HepG2 (cell line): ENCODE measurements around the gene ZNF282. TPM values are rescaled to one million over a fixed set of nuclear protein-coding genes. Genes with fewer than 3 reads are reported as not detected.
A peak's percentile ranks its signal among the peaks of the same experiment; 100 is the strongest.

ENCODE experiments used
- ASH2L ChIP-seq: fragments of 300-600, 200-600 bp; sonication (generic); IDR thresholded peaks from 2 replicates; pipeline ENCODE4 v1.7.0; 2017; ENCODE audit warnings: low read depth, mild to moderate bottlenecking, moderate library complexity, mixed read lengths, low read length; ENCODE audit not compliant: insufficient read length
- CC2D1A ChIP-seq: sonication (generic); formaldehyde crosslinking; IDR thresholded peaks from 2 replicates; pipeline ENCODE4 v1.8.1; 2023; ENCODE audit warnings: mild to moderate bottlenecking, missing genetic modification reagents
- FIP1L1 ChIP-seq: fragments of 200-400 bp; formaldehyde crosslinking; IDR thresholded peaks from 2 replicates; pipeline ENCODE4 v1.6.1; 2018; ENCODE audit warnings: low read depth, mild to moderate bottlenecking, low read length, moderate library complexity, borderline replicate concordance; ENCODE audit not compliant: insufficient read depth
- FOXK1 ChIP-seq: sonication (generic); formaldehyde crosslinking; IDR thresholded peaks from 2 replicates; pipeline ENCODE4 v1.4.0; 2020; ENCODE audit warnings: low read depth, missing genetic modification reagents, borderline replicate concordance
- GPN1 ChIP-seq: sonication (generic); formaldehyde crosslinking; IDR thresholded peaks from 2 replicates; pipeline ENCODE4 v1.5.1; 2020; ENCODE audit warnings: missing genetic modification reagents, borderline replicate concordance
- HNRNPL ChIP-seq: fragments of 200-400 bp; formaldehyde crosslinking; IDR thresholded peaks from 2 replicates; pipeline ENCODE4 v1.6.1; 2017; ENCODE audit warnings: mild to moderate bottlenecking, low read depth, low read length
- HOXA3 ChIP-seq: sonication (generic); formaldehyde crosslinking; IDR thresholded peaks from 2 replicates; pipeline ENCODE4 v1.5.0; 2020; ENCODE audit warnings: missing genetic modification reagents
- KLF15 ChIP-seq: sonication (generic); formaldehyde crosslinking; IDR thresholded peaks from 2 replicates; pipeline ENCODE4 v1.8.1; 2023; ENCODE audit warnings: borderline replicate concordance, mild to moderate bottlenecking, inconsistent platforms, missing genetic modification reagents, mixed read lengths
- MIER3 ChIP-seq: IDR thresholded peaks from 2 replicates; pipeline ENCODE4 v1.6.1; 2016; ENCODE audit warnings: missing compliant biosample characterization, borderline replicate concordance
- NFYC ChIP-seq: IDR thresholded peaks from 2 replicates; pipeline ENCODE4 v1.6.1; 2016; ENCODE audit warnings: missing genetic modification reagents, missing compliant biosample characterization
- PITX1 ChIP-seq: sonication (generic); formaldehyde crosslinking; IDR thresholded peaks from 2 replicates; pipeline ENCODE4 v1.5.1; 2020; ENCODE audit warnings: mild to moderate bottlenecking, missing genetic modification reagents
- SIN3A ChIP-seq: IDR thresholded peaks from 2 replicates; pipeline ENCODE4 v1.6.1; 2011; ENCODE audit warnings: low read depth, mild to moderate bottlenecking, control low read depth, low read length, borderline replicate concordance
- TCF7 ChIP-seq: sonication (generic); IDR thresholded peaks from 2 replicates; pipeline ENCODE4 v1.6.1; 2016; ENCODE audit warnings: antibody characterized with exemption, low read depth
- ZFP62 ChIP-seq: sonication (generic); formaldehyde crosslinking; IDR thresholded peaks from 2 replicates; pipeline ENCODE4 v1.4.0; 2020; ENCODE audit warnings: missing genetic modification reagents
- ZNF224 ChIP-seq: sonication (generic); formaldehyde crosslinking; IDR thresholded peaks from 2 replicates; pipeline ENCODE4 v1.5.0; 2020; ENCODE audit warnings: mild to moderate bottlenecking, missing genetic modification reagents
- ZNF382 ChIP-seq: sonication (generic); formaldehyde crosslinking; IDR thresholded peaks from 2 replicates; pipeline ENCODE4 v1.5.0; 2020; ENCODE audit warnings: missing genetic modification reagents, mild to moderate bottlenecking, borderline replicate concordance
- ZNF549 ChIP-seq: sonication (generic); formaldehyde crosslinking; IDR thresholded peaks from 2 replicates; pipeline ENCODE4 v1.5.0; 2020; ENCODE audit warnings: missing genetic modification reagents
- ZNF615 ChIP-seq: sonication (generic); formaldehyde crosslinking; IDR thresholded peaks from 2 replicates; pipeline ENCODE4 v1.5.0; 2020; ENCODE audit warnings: mild to moderate bottlenecking, missing genetic modification reagents, borderline replicate concordance
- ZNF816 ChIP-seq: sonication (generic); formaldehyde crosslinking; IDR thresholded peaks from 2 replicates; pipeline ENCODE4 v1.8.0; 2022; ENCODE audit warnings: missing genetic modification reagents, mild to moderate bottlenecking, borderline replicate concordance
- polyA plus RNA-seq, 8 experiments: library from polyadenylated mRNA; depleted of rRNA in 3 of 8; stranded (reverse) in 7 of 8; unstranded in 1 of 8; fragments of >200 nt; fragmentation: Illumina TruSeq in 4 of 8; extraction: Trizol in 4 of 8; gene quantifications; 2 replicates each; pipeline versions ENCODE4 v1.2.1 to v1.2.3, GENCODE V29; 2011 to 2016; ENCODE audit warnings: low read depth in 4 of 8, missing spikeins in 1 of 8, mixed read lengths in 1 of 8; ENCODE audit not compliant: insufficient read depth in 1 of 8
- total RNA-seq, 5 experiments: library from RNA; depleted of rRNA; stranded (reverse); fragments of >200 nt; fragmentation: Illumina TruSeq; extraction: Trizol; gene quantifications; 2 replicates each; pipeline ENCODE4 v1.2.3, GENCODE V29; 2016; ENCODE audit warnings: low read depth in 1 of 5
- TF ChIP-seq, protein P1 (sequence below): sonication (generic); formaldehyde crosslinking; conservative IDR thresholded peaks from 2 replicates; pipeline ENCODE4 v1.4.0; 2020; ENCODE audit warnings: missing genetic modification reagents
- TF ChIP-seq, protein P2 (sequence below): sonication (generic); formaldehyde crosslinking; IDR thresholded peaks from 2 replicates; pipeline ENCODE4 v1.5.1; 2020; ENCODE audit warnings: mild to moderate bottlenecking, missing genetic modification reagents, borderline replicate concordance
- TF ChIP-seq, protein P3 (sequence below): sonication (generic); formaldehyde crosslinking; IDR thresholded peaks from 2 replicates; pipeline ENCODE4 v1.5.1; 2020; ENCODE audit warnings: missing genetic modification reagents, mild to moderate bottlenecking, borderline replicate concordance
- TF ChIP-seq, protein P4 (sequence below): IDR thresholded peaks from 2 replicates; pipeline ENCODE4 v1.6.1; 2016

Gene ZNF282
- total and polyA plus RNA-seq, 2 of the 13 experiments (the other 11 are each of a cell fraction or from before 2014, with no cell fraction given) = 9.1 to 20.9 TPM

DNA sequence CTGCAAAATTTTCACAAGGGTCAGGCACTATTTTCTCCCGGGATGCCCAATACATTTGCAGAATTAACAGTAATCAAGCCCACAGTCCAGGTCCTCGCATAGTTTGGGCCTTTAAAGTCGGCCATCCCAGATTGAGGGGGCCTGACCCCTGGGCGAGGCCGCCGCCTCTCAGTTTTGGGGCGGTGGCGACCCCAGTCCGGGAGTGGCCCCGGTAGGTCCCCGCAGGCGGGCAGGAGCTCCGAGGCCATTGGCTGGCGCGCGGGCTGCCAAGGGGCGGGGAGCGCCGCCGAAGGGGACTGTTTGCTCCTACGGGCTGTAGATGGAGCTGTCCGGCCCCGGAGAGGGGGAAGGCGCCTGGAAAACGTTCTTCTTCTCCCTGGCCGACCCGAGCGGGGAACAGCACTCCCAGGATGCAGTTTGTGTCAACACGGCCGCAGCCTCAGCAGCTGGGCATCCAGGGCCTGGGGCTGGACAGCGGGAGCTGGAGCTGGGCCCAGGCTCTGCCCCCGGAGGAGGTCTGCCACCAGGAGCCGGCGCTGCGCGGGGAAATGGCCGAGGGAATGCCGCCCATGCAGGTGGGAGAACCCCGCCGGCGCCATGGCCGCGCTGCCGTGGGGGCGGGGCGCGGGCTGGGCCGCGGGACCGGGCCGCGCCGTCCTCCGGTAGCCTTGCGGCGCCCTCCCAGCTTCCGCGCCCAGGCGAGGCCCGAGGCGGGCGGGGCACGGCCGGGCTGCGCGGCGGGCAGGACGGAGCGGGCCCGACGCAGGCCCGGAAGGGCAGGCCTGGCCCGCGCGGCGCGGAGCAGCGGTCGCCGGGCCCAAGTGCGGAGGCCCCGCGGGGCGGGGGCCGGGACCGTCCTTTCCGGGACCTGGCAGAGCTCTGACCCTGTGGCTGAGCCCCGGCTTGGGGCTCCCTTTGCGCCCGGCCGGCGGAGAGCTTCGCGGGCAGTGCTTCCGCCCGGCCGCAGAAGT, at the start of gene ZNF282 (continued):
- TF ChIP-seq, protein P1, sequence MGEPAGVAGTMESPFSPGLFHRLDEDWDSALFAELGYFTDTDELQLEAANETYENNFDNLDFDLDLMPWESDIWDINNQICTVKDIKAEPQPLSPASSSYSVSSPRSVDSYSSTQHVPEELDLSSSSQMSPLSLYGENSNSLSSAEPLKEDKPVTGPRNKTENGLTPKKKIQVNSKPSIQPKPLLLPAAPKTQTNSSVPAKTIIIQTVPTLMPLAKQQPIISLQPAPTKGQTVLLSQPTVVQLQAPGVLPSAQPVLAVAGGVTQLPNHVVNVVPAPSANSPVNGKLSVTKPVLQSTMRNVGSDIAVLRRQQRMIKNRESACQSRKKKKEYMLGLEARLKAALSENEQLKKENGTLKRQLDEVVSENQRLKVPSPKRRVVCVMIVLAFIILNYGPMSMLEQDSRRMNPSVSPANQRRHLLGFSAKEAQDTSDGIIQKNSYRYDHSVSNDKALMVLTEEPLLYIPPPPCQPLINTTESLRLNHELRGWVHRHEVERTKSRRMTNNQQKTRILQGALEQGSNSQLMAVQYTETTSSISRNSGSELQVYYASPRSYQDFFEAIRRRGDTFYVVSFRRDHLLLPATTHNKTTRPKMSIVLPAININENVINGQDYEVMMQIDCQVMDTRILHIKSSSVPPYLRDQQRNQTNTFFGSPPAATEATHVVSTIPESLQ (CRISPR knock-in tag) = no peak
- TF ChIP-seq NFYC (CRISPR knock-in tag) = peak; percentile 64
- TF ChIP-seq SIN3A = peak; percentile 44; the same call in 1 of the 2 replicates
- TF ChIP-seq ZNF816 (CRISPR knock-in tag) = peak; percentile 89; the same call in 1 of the 2 replicates
- no peak for TF ChIP-seq FIP1L1
- no peak for TF ChIP-seq ZNF382 (CRISPR knock-in tag)
- TF ChIP-seq CC2D1A (CRISPR knock-in tag) = no peak
- TF ChIP-seq FOXK1 (CRISPR knock-in tag) = peak; percentile 89; the same call in 1 of the 2 replicates
- TF ChIP-seq GPN1 (CRISPR knock-in tag) = no peak
- peak; percentile 68; the same call in 1 of the 2 replicates for TF ChIP-seq HNRNPL
- TF ChIP-seq MIER3 = peak; percentile 59; the same call in 1 of the 2 replicates
- peak; percentile 84 for TF ChIP-seq HOXA3 (CRISPR knock-in tag)
- TF ChIP-seq, protein P2, sequence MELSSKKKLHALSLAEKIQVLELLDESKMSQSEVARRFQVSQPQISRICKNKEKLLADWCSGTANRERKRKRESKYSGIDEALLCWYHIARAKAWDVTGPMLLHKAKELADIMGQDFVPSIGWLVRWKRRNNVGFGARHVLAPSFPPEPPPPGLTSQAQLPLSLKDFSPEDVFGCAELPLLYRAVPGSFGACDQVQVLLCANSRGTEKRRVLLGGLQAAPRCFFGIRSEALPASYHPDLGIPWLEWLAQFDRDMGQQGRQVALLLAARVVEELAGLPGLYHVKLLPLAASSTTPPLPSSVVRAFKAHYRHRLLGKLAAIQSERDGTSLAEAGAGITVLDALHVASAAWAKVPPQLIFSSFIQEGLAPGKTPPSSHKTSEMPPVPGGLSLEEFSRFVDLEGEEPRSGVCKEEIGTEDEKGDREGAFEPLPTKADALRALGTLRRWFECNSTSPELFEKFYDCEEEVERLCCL (CRISPR knock-in tag) = no peak
- TF ChIP-seq ZNF549 = no peak
- 0 out of 2 replicates have a peak, but pooled peaks have one; percentile 52 for TF ChIP-seq KLF15 (CRISPR knock-in tag)
- TF ChIP-seq ZNF224 (CRISPR knock-in tag) = peak; percentile 89
- no peak for TF ChIP-seq TCF7
- peak; percentile 88 for TF ChIP-seq ASH2L
- TF ChIP-seq, protein P3, sequence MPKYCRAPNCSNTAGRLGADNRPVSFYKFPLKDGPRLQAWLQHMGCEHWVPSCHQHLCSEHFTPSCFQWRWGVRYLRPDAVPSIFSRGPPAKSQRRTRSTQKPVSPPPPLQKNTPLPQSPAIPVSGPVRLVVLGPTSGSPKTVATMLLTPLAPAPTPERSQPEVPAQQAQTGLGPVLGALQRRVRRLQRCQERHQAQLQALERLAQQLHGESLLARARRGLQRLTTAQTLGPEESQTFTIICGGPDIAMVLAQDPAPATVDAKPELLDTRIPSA (CRISPR knock-in tag) = no peak
- TF ChIP-seq ZNF615 = no peak
- no peak for TF ChIP-seq ZFP62 (CRISPR knock-in tag)
- TF ChIP-seq PITX1 = no peak
- TF ChIP-seq, protein P4, sequence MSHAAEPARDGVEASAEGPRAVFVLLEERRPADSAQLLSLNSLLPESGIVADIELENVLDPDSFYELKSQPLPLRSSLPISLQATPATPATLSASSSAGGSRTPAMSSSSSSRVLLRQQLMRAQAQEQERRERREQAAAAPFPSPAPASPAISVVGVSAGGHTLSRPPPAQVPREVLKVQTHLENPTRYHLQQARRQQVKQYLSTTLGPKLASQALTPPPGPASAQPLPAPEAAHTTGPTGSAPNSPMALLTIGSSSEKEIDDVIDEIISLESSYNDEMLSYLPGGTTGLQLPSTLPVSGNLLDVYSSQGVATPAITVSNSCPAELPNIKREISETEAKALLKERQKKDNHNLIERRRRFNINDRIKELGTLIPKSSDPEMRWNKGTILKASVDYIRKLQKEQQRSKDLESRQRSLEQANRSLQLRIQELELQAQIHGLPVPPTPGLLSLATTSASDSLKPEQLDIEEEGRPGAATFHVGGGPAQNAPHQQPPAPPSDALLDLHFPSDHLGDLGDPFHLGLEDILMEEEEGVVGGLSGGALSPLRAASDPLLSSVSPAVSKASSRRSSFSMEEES (CRISPR knock-in tag) = peak; percentile 52; the same call in 1 of the 2 replicates
